ENCODE results near the gene E2F4. TPM values are rescaled to one million over a fixed set of nuclear protein-coding genes. Genes with fewer than 3 reads are reported as not detected.

The E2F4 gene
- total and polyA plus RNA-seq, 9 of the 15 experiments (the other 6 are each of a cell fraction or from before 2014, with no cell fraction given) = 9.7 to 139 (median 106) TPM

DNA sequence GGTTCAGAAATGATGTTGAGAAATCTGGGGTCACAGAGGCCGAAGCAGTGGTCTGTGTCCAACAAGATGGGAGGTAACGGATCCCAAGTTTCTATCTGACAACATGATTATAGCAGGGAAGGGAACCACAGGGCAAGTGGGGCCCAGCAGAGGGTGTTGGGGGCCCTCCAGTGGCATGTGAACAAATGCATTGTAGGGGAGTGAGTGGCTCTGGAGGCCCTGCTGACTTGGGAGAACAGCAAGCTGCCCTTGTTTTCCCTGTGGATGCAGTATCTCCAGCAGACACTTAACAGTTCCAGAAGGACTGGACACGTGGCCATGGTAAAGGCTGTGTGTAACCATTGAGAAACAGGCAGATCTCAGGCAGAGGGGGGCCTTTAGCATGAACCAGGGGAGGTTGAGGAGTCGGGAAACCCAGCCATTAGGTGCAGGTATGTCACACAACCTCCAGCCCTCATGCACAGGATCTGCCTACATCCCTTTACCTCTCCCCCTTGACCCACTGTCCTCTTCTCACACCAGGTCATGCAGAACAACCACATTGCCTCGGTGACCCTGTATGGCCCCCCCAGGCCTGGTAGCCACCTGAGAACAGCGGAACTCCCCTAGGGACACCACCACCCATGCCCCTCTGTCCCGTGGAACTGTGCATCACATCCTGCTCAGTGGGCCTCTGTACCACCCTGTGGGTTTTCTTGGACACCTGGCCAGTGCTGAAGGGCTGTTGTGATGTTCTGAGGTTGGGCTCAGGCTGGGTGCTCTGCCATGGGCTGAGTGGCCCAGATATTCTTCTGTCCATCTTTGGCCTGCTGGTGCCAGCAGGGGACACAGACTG is 45.2 kb upstream of the E2F4 start:
- Histone ChIP-seq H4K20me1 (replicated peaks; ENCODE audit: control insufficient read depth, insufficient read depth, low read length) (no peaks in the 10 kb centered on the region), H3K27me3 (ENCODE audit: control insufficient read depth in 2 of 2, insufficient read depth in 2 of 2, low read length in 2 of 2) (no peaks in the 10 kb centered on the region), H3K4me2 (ENCODE audit: insufficient read depth, low read length) (no peak overlapping the region), H3K36me3 (ENCODE audit: control insufficient read depth, insufficient read depth, low read length) (peaks cover 71% of the 10 kb centered on the region), H3K9ac (ENCODE audit: insufficient read depth in 1 of 2, low read depth in 2 of 2, low read length in 2 of 2) (no peak overlapping the region), H3K79me2 (ENCODE audit: control insufficient read depth, insufficient read depth, low read length) (no peaks in the 10 kb centered on the region), H3K9me1 (ENCODE audit: control insufficient read depth, insufficient read depth, low read length) (no peaks in the 10 kb centered on the region), H3K27ac (ENCODE audit: extremely low read depth, low read depth, low read length) (no peak overlapping the region), H3K9me3 (replicated peaks; ENCODE audit: control insufficient read depth, insufficient read depth, low read depth, low read length) (no peaks in the 10 kb centered on the region), H3K4me1 (replicated peaks in 1 of 2; ENCODE audit: control insufficient read depth in 2 of 2, insufficient read depth in 2 of 2, low read length in 2 of 2) (peaks cover 0 to 26% of the 10 kb centered on the region in 2 experiments; a peak in 2 of 5 replicates), H3K4me3 (no peak overlapping the region), H2AFZ (ENCODE audit: low read depth, low read length) (no peak overlapping the region)
- BruUV-seq (replicated peaks) = no TSS peak
- ChIA-PET CTCF (ENCODE audit: low intra/inter-chr PET ratio) (no interaction called here), POLR2A (interaction anchor here (1.4 kb wide), 1 partner anchor 12 kb away, joined by 3 read pairs; no protein-coding TSS in a partner anchor)
- ATAC-seq = no peak
- in situ Hi-C loops (cut with MboI) (no loop called here), intact Hi-C loops (cut with micrococcal nuclease) (no loop called here)
- no peak for DNase-seq (ENCODE audit: extremely low read depth in 1 of 4, low spot score in 3 of 4)
- no peak for FAIRE-seq
- WGBS (ENCODE audit: insufficient coverage, low coverage, missing lambda C conversion rate) = 71% methylated on average over 6 of the region's 7 CpGs
- no peak for TF ChIP-seq STAG1 (CRISPR knock-in tag; IDR thresholded peaks at IDR 0.05; ENCODE audit: borderline replicate concordance)
- TF ChIP-seq PCBP1 (IDR thresholded peaks at IDR 0.05; ENCODE audit: low read depth, low read length, poor library complexity, severe bottlenecking) = no peak
- no peak for TF ChIP-seq SRSF7 (optimal IDR thresholded peaks at IDR 0.05; ENCODE audit: low read depth, low read length)
- no peak for TF ChIP-seq DACH1 (IDR thresholded peaks at IDR 0.05; ENCODE audit: partially characterized antibody)
- TF ChIP-seq FIP1L1 (IDR thresholded peaks at IDR 0.05; ENCODE audit: low read depth, low read length, poor library complexity, severe bottlenecking) = no peak
- no peak for TF ChIP-seq ZNF124 (CRISPR knock-in tag; IDR thresholded peaks at IDR 0.05)
- no peak for TF ChIP-seq L3MBTL2 (IDR thresholded peaks at IDR 0.05)
- no peak for TF ChIP-seq MAFF (IDR thresholded peaks at IDR 0.05; ENCODE audit: low read length)
- no peak for TF ChIP-seq ZNF778 (CRISPR knock-in tag; IDR thresholded peaks at IDR 0.05)
- TF ChIP-seq PRMT5 (CRISPR knock-in tag; IDR thresholded peaks at IDR 0.05) = no peak
- TF ChIP-seq SAFB (IDR thresholded peaks at IDR 0.05; ENCODE audit: borderline replicate concordance, low read depth, low read length) = no peak
- TF ChIP-seq ERF (CRISPR knock-in tag; IDR thresholded peaks at IDR 0.05) = no peak
- no peak for TF ChIP-seq ZNF75A (CRISPR knock-in tag; IDR thresholded peaks at IDR 0.05)
- no peak for TF ChIP-seq RAD51 (IDR thresholded peaks at IDR 0.05; ENCODE audit: borderline replicate concordance, low read depth)
- TF ChIP-seq, protein P1, sequence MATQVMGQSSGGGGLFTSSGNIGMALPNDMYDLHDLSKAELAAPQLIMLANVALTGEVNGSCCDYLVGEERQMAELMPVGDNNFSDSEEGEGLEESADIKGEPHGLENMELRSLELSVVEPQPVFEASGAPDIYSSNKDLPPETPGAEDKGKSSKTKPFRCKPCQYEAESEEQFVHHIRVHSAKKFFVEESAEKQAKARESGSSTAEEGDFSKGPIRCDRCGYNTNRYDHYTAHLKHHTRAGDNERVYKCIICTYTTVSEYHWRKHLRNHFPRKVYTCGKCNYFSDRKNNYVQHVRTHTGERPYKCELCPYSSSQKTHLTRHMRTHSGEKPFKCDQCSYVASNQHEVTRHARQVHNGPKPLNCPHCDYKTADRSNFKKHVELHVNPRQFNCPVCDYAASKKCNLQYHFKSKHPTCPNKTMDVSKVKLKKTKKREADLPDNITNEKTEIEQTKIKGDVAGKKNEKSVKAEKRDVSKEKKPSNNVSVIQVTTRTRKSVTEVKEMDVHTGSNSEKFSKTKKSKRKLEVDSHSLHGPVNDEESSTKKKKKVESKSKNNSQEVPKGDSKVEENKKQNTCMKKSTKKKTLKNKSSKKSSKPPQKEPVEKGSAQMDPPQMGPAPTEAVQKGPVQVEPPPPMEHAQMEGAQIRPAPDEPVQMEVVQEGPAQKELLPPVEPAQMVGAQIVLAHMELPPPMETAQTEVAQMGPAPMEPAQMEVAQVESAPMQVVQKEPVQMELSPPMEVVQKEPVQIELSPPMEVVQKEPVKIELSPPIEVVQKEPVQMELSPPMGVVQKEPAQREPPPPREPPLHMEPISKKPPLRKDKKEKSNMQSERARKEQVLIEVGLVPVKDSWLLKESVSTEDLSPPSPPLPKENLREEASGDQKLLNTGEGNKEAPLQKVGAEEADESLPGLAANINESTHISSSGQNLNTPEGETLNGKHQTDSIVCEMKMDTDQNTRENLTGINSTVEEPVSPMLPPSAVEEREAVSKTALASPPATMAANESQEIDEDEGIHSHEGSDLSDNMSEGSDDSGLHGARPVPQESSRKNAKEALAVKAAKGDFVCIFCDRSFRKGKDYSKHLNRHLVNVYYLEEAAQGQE (IDR thresholded peaks at IDR 0.05; ENCODE audit: borderline replicate concordance) = peak; percentile 14; the same call in 1 of the 2 replicates
- TF ChIP-seq, protein P1 (CRISPR knock-in tag; IDR thresholded peaks at IDR 0.05; ENCODE audit: low read depth) = no peak
- no peak for TF ChIP-seq NUFIP1 (IDR thresholded peaks at IDR 0.05; ENCODE audit: partially characterized antibody)
